Caco-2 (cell line): ENCODE measurements around the gene HOMER3. TPM values are rescaled to one million over a fixed set of nuclear protein-coding genes. Genes with fewer than 3 reads are reported as not detected.

Source experiments
- total RNA-seq: library from RNA; stranded (reverse); gene quantifications from 2 replicates; pipeline ENCODE4 v1.2.3, GENCODE V29; 2022

Gene HOMER3
- total RNA-seq, 1 experiment from 2014 or later: 19.0 TPM

Other genes with a start within 250 kb of the HOMER3 start
- gene COMP, start 149.9 kb downstream of the HOMER3 start, total RNA-seq: 0.14 and 0.16 TPM in 2 replicates
- 93.8 and 96.6 TPM in 2 replicates for gene UPF1, start 109.3 kb downstream of the HOMER3 start, total RNA-seq
- gene CERS1, start 45.1 kb downstream of the HOMER3 start, total RNA-seq: 19.0 and 20.3 TPM in 2 replicates
- gene COPE, start 21.8 kb downstream of the HOMER3 start, total RNA-seq: 207 and 213 TPM in 2 replicates
- 46.8 and 48.7 TPM in 2 replicates for gene DDX49, start 21.5 kb downstream of the HOMER3 start, total RNA-seq
- gene SUGP2, start 92.3 kb upstream of the HOMER3 start, total RNA-seq: 74.1 and 75.6 TPM in 2 replicates
- 40.1 and 44.6 TPM in 2 replicates for gene ARMC6, start 92.4 kb upstream of the HOMER3 start, total RNA-seq
- gene SLC25A42, start 122.8 kb upstream of the HOMER3 start, total RNA-seq: 4.5 and 5.4 TPM in 2 replicates
- gene TMEM161A, start 197.3 kb upstream of the HOMER3 start, total RNA-seq: 36.9 and 38.3 TPM in 2 replicates
- 0.82 and 1.5 TPM in 2 replicates for gene MEF2B, start 229.0 kb upstream of the HOMER3 start, total RNA-seq